Kidney capillary endothelial cell (primary cell): ENCODE measurements around the gene SPCS2.
"Not testable (repeated sequence)": the region's sequence is repeated elsewhere in the genome, so short reads cannot be mapped to it uniquely, and the experiment has no call there.

Experiments
- DNase-seq: peaks from one replicate; pipeline ENCODE4 v3.0.0-alpha.2; 2018; ENCODE audit warnings: low spot score

The SPCS2 gene

GRCh38 chr11:75002516-75002915 lies 53.5 kb downstream of the SPCS2 start:
- no peak for DNase-seq

DNA sequence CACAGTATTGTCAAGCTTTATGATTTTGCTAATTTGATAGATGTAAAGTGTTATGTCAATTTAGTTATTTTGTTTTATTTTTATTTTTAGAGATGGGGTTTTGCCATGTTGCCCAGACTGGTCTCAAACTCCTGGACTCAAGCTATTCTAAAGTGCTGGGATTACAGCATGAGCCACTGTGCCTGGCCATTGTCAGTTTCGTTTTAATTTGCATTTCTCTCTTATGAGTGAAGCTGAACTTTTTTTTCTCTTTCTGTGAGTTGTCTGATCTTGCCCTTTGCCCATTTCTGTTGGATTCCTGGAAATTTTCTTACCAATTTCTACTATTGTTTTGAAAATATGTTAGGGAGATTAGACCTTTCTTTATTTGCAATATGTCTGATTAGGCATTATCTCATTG lies 55.1 kb downstream of the SPCS2 start:
- no peak for DNase-seq

DNA sequence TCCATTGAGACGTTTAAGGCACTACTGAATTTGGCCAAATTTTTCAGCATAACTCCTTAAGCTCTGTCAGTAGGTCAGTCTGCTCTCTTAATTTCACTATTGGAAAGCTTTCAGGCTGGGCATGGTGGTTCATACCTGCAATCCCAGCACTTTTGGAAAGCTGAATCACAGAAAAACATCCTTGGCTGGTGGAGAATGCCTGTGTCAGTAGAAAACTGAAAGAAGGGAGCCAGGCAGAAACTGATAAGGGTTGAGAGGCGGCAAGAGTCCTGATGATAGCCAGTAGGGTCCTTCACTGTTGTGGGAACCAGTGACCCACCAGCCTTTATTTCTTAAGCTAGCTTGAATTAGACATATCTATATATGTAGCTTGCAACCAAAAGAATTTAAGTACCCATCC lies 62.3 kb downstream of the SPCS2 start:
- no peak for DNase-seq

DNA sequence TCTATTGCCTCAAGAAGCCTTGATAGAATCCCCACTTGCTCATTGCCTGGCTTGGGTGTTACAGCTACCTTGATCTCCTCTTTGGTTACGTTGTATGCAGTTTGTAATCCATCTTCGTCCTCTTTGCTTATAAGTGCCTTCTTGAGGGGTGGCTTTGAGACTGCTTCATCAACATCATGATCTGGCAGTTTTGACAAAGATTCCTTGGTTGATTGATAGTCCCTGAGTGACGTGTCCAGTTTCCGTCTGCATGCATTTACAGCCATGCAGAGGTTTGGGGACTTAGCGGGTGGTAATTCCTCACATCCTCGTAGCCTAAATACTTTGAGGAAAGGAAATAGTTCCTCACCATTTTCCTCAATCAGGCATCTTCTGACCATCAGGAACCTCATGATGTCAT lies 62.8 kb downstream of the SPCS2 start:
- no peak for DNase-seq

- DNase-seq: no peak
These were observed 64.0 kb downstream of the SPCS2 start for GRCh38 chr11:75013051-75013450.

- DNase-seq: no peak
These were observed 65.1 kb downstream of the SPCS2 start for GRCh38 chr11:75014129-75014528.

- not testable (repeated sequence) for DNase-seq
These were observed 70.1 kb downstream of the SPCS2 start for GRCh38 chr11:75019200-75019599.

DNA sequence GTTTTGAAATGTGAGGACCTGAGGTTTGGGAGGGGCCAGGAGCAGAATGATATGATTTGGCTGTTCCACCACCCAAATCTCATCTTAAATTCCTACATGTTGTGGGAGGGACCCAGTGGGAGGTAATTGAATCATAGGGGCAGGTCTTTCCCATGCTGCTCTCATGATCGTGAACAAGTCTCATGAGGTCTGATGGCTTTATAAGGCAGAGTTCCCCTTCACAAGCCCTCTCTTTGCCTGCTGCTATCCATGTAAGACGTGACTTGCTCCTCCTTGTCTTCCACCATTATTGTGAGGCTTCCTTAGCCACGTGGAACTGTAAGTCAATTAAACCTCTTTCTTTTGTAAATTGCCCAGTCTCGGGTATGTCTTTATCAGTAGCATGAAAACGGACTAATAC lies 71.3 kb downstream of the SPCS2 start:
- DNase-seq: not testable (repeated sequence)

GRCh38 chr11:75022296-75022695 lies 73.2 kb downstream of the SPCS2 start:
- no peak for DNase-seq

DNA sequence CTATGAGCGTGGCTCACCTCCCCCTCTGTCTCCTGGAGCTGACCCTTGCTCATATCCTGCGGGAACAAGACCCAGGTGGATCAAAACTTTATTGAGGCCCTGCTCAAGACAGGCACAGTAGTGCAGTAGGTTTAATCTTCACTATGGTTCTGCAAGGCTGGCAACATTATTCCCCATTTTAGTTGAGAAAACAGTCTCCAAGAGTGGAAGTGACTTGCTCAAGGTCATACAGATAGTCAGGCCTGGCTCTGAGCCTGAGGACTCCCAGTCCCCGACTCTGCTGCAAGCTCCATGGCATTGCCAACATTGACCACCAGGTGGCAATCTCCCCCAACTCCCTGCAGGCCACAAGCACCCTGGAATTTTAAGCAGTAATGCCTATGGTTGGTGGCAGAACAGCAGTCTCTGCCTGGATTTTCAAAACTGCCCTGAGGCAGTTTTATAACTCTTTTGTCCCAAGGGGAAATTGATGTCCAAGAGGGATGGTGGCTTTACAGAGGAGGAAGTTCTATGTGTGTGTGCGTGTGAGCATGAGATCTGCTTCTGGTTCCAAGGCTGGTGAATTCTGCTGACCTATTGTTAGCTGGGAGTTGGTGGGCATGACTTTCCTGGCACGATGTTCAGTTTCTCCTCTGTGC lies 73.8 kb downstream of the SPCS2 start:
- DNase-seq: peak; percentile 73

DNA sequence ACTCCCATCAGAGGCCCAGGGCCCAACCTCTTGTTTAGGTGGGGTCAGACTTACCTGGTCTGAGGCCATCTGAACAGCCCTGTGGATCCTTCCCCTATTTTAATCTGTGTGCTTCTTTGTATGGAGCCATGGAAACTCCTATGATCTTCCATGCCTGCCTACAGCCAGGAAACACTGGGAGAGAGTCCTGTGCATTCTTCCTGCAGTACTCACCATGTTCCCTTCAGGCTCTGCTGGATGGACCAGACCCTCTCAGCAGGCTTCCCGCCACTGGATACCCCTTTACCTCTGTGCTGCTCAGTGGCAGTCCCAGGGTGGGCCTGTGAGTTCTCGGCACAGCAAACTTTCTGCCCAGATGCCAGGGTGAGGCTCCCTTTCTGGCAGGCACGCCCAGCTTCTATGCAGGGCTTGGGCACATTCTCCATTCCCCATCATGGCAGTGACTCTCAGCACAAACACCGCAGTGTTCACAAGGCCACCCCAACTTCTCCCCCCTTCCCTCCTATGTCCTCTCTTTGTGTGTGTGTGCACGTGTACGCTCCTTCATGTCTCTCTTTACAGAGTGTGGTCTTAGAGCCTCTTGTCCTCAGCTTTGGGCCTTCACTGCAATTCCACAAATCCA lies 74.5 kb downstream of the SPCS2 start:
- DNase-seq: no peak

DNA sequence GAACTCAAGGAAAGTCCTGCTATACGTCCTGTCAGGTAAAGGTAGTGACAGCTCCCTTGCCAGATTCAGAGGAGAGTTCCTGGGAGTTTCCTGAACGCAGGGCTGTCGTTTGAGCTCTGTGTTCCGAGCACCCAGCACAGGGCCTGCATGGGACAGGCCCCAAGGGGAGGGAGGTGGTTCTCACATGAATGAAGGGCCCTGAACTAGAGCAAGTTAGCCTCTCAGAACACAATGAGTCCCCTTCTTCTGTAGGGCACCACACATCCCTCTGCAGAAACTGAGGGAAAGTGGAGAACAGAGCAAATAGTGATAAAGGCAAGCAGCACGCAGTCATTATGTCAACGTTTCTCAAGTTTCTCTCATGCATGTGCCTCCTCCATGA lies 75.0 kb downstream of the SPCS2 start:
- DNase-seq: no peak

GRCh38 chr11:75024764-75025211 lies 75.7 kb downstream of the SPCS2 start:
- no peak for DNase-seq

GRCh38 chr11:75025561-75025960 lies 76.5 kb downstream of the SPCS2 start:
- no peak for DNase-seq

DNA sequence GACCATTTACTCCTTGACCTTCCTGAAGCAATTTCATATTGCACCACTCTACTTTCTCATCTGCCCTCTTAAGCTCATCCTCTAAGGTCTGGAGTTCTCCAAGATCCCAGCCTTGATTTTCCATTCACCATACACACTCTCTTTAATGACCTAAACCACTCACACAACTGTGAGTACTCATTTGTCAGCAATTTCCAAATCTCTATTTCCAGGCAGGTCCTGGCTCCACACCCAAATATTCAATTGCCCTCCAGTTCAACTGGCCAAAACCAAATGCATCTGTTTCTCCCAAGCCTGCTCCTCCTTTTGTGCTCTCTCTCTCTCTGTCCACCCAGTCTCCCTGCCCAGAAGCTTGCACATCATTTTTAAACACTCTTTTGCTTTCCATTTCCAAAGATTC lies 79.3 kb downstream of the SPCS2 start:
- DNase-seq: no peak
